SU-DHL-6 (cell line): Measurements from ENCODE around the gene NUDT3.
"Not testable (repeated sequence)": the region's sequence is repeated elsewhere in the genome, so short reads cannot be mapped to it uniquely, and the experiment has no call there.

ENCODE experiments used
- CTCF ChIP-seq: fragments of 200-600 bp; sonication (generic); IDR thresholded peaks from one replicate; pipeline ENCODE4 v1.5.1; 2017; ENCODE audit warnings: antibody characterized with exemption, mild to moderate bottlenecking, low read length, moderate library complexity; ENCODE audit not compliant: insufficient read depth, poor library complexity, severe bottlenecking
- EZH2phosphoT487 ChIP-seq: fragments of 200-600 bp; sonication (generic), shearing (Covaris generic); conservative IDR thresholded peaks from 2 replicates; pipeline ENCODE4 v1.6.1; 2018; ENCODE audit warnings: mild to moderate bottlenecking, antibody characterized with exemption, low read length, moderate library complexity, mixed read lengths

- not testable (repeated sequence) for TF ChIP-seq CTCF, EZH2phosphoT487
Measured at GRCh38 chr6:34245761-34246140, 146.7 kb downstream of the NUDT3 start.
